Measurements from ENCODE around the gene TMEM72.

DNA sequence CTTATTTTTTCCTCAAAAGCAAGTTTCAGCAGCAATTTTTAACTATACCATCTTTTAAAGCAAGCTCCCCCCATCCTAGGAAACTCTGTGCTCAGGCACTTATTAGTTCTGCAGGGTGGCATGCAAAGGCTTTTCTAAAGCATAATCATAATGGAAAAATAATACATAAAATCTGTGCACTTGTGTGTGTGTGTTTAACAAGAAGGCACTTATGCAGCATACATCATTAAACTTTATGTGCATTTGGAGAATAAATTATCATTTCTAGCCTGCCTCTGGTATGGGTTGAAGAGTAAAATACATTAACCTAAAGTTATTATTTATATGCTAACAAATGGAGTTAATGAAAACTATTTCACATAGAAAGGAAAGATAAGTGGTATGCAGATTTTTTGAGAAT, 42.9 kb downstream of the TMEM72 start:
- TF ChIP-seq CTCF (IDR thresholded peaks at IDR 0.05; ENCODE audit: insufficient read depth, low read length, poor library complexity, severe bottlenecking) (no peak), EZH2phosphoT487 (conservative IDR thresholded peaks at IDR 0.05; ENCODE audit: low read length) (no peak)

All from SU-DHL-6 (cell line).